Measurements from ENCODE around the gene EHMT1.
"Not testable (repeated sequence)": the region's sequence is repeated elsewhere in the genome, so short reads cannot be mapped to it uniquely, and the experiment has no call there.

EHMT1 gene

DNA sequence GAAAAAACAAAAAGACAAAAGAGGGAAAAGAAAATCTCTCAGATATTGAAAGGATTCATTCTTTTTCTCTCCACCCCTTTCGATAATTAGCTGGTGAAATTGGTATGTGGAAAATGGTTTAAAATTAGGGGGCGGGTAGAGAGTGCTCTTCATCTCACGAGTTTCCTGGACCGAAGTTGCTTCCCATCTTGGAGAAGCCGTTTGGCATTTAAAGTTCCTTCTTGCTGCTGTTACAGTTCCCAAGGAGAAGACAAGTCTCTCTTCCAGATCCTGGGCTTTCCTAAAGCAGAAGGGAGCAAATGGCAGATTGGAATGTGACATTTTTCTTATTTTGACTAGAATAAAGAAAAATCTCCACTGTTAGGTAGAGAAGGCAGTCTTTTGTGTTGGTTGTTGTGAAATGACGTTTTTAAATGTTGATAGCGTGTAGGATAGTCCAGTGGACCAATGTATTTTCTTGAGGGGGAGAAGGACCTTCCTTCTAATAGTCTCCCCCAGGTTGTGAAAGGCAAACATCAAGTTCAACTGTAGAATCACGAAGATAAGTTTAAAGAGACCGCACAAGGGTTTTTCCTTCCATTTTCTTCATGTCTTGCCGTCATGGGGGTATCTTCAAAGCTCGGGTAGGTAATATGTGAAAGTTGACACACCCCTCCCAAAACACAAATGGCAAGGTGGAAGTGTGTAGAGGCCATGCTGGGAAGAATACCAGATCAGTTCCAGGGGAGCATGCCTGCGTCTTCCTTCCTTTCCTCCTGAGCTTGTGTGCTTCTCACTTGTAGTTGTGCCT, 77.5 kb downstream of the EHMT1 start:
- DNase-seq = no peak

DNA sequence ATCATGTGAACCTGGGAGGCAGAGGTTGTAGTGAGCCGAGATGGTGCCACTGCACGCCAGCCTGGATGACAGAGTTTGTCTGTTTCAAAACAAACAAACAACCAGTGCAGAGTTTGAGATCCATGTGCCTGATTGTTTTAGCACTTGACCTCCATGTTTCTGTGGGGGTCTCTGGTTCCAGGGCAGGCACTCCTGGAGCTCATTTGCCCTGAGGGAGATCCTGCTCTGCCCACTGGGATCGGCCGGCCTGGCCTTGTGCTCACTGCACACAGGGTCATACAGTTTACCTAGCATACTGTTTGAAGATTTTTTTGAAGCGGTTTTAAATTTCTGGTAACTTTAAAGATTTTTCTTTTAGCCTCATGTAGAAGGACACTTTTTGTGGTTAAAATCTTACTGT, 78.4 kb downstream of the EHMT1 start:
- no peak for DNase-seq

- no peak for DNase-seq
These were observed 79.0 kb downstream of the EHMT1 start for GRCh38 chr9:137697832-137698231.

DNA sequence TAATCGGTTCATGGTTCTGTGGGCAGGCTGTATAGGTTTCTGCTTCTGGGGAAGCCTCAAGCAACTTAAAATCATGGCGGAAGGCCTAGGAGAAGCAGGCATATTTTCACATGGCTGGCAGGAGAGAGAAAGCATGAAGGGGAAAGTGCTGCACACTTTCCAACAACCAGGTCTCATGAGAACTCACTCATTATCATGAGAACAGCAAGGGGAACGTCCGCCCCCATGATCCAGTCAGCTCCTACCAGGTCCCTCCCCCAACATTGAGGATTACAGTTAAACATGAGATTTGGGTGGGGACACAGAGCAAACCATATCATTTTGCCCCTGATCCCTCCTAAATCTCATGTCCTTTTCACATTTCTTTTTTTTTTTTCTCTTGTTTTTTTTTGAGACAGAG, 82.1 kb downstream of the EHMT1 start:
- DNase-seq = no peak

DNA sequence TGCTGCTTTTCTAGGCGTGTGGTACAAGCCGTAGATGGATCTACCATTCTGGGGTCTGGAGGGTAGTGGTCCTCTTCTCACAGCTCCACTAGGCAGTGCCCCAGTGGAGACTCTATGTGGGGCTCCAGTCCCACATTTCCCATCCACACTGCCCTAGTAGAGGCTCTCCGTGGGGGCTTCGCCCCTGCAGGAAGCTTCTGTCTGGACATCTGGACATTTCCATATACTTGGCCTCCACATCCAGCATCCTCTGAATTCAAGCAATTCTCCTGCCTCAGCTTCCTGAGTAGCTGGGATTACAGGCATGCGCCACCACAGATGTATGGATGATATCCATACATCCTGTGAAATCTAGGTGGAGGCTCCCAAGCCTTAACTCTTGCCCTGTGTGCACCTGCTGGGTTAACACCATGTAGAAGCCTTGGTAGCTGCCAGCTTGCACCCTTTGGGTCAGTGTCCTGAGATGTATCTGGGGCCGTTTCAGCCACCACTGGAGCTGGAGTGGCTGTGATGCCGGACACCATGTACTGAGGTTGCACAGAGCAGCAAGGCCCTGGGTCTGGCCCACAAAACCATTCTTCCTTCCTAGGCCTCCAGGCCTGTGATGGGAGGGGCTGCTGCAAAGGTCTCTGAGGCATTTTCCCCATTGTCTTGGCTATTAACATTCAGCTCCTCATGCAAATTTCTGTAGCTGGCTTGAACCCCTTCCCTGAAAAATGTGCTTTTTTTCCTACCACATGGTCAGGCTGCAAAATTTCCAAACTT, 84.0 kb downstream of the EHMT1 start:
- DNase-seq = no peak

DNA sequence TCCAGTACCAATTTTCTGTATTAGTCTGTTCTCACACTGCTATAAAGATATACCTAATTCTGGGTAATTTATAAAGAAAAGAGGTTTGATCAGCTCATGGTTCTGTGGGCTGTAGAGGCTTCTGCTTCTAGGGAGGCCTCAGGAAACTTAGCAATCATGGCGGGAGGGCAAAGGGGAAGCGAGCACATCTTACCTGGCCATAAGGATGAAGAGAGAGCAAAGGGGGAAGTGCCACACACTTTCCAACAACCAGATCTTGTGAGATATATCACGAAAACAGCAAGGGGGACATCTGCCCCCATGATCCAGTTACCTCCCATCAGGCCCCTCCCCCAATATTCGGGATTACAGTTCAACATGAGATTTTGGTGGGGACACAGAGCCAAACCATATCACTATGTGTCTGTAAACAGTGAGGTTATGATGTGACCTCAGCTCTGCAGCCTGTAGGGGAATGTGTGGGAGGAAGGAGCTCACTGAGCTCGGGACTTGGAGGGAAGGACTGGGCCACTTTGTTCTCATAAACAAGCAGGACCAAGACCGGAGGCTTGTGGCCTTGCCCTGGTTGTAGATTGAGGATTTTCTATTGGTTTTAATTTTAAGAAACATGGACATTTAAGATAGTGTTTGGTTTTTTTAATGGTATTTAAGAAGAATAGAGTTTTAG, 85.2 kb downstream of the EHMT1 start:
- DNase-seq = no peak

- DNase-seq = peak; percentile 40
These were observed 86.6 kb downstream of the EHMT1 start for GRCh38 chr9:137705443-137705863.

GRCh38 chr9:137705906-137706305, 87.1 kb downstream of the EHMT1 start:
- no peak for DNase-seq

- no peak for DNase-seq
These were observed 88.6 kb downstream of the EHMT1 start for GRCh38 chr9:137707361-137707760.

DNA sequence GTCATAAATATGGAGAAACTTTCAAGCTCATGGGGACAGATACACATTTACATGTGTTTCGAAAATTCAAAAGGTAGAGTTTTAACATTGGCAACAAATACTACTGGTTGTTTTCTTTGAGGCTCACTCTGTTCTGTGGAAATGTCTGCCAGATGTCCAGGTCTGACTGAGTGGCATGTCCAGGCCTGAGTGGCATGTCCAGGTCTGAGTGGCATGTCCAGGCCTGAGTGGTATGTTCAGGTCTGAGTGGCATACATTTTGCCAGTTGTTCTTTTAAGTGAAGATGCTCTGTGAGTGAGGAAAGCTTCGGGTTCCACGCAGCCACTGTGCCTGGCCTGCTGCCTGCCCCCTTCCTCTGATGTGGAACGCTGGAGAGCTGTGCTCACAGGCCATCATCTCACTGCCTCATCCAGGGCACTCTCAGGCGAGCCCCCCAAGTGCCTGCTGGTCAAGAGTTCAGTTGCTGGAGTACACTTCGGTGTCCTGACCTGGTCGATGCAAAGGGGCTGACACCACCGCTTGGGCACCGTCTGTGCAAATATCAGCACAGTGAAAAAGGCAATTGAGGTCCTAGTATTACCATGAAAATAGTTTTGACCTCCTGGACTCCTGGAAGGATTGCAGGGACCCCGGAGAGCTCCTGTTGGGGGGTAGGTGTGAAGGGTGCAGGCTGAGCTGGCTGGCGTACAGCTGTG, 89.9 kb downstream of the EHMT1 start:
- DNase-seq = no peak

GRCh38 chr9:137709411-137710101, 90.8 kb downstream of the EHMT1 start:
- DNase-seq = no peak

- DNase-seq = no peak
These were observed 91.9 kb downstream of the EHMT1 start for GRCh38 chr9:137710704-137711103.

GRCh38 chr9:137711678-137712105, 92.9 kb downstream of the EHMT1 start:
- DNase-seq = no peak

- DNase-seq = no peak
These were observed 96.5 kb downstream of the EHMT1 start for GRCh38 chr9:137715321-137715720.

- not testable (repeated sequence) for DNase-seq
These were observed 97.3 kb downstream of the EHMT1 start for GRCh38 chr9:137715866-137716693.

GRCh38 chr9:137716694-137717287, 98.0 kb downstream of the EHMT1 start:
- no peak for DNase-seq

DNA sequence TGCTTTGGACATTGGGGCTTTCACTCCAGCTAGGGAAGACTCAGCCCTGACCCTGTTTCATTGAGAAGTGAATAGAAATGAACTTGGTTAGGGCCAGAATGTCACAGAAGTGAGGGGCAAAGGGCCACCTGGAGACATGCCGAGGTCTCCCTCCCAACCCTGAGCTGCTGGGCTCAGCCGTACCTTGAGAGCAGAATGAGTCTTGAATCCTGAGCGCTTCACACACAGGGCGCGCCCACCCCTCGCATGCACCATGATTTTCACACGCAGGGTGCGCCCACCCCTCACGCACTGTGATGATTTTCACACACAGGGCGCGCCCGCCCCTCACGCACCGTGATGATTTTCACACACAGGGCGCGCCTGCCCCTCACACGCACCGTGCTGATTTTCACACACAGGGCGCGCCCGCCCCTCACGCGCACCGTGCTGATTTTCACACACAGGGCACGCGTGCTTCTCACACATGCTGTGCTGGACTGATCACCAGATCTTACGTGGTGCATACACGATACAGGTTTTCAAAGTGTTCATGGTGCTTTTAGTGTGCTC, 99.0 kb downstream of the EHMT1 start:
- DNase-seq = no peak

DNA sequence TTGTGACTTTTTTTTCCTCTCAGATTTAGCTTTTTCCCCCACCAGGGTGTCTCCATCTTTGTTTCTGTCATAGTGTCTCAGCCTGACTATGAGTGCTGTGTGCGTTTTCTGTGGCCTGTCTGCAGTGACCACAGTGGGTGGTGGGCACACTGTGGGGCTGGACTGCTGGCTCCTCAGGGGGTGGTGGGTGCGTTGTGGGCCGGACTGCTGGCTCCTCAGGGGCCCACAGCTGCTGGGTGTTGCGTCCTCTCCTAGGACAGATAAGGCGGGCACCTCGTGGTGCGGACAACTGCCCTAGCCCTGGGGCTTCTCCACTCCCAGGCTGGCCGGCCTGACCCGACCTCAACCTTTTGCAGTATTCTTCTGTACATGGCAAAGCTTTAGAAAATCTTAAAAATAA, 100.4 kb downstream of the EHMT1 start:
- no peak for DNase-seq

DNA sequence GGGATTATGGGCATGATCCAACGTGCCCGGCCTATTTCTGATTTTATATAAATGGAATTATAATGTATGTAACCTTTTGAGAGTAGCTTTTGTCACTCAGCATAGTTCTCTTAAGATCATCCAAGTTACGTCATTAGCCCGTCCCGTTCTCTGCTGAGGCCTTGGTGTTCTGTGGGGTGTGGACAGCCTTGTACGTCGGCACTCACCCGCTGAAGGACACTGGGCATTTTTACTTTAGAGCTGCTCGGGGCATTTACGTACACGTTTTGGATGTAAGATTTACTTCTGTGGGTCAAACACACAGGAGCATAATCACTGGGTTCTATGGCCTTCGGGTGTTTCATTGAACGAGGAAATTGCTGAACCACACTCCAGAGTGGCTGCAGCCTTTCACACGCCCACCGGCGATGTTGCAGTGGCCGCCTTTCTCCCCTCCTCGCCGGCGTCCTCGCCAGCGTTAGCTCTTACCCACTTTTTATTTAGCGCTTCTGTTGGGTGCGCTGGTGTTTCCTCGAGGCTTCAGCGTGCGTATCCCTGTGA, 101.8 kb downstream of the EHMT1 start:
- DNase-seq = no peak

- no peak for DNase-seq
These were observed 102.7 kb downstream of the EHMT1 start for GRCh38 chr9:137721479-137721878.
